SJCRH30 (cell line): ENCODE results near the gene GOLGA6A. TPM values are rescaled to one million over a fixed set of nuclear protein-coding genes. Genes with fewer than 3 reads are reported as not detected.

Source experiments
- DNase-seq, 2 experiments: peaks; one replicate each; pipeline ENCODE4 v3.0.0-alpha.2; 2015 to 2020
- H3K27ac ChIP-seq: fragments of 250-450 bp; sonication (Bioruptor Pico); 2 replicates; pipeline ENCODE4 v1.5.1; 2020; ENCODE audit warnings: mild to moderate bottlenecking, moderate library complexity
- H3K27me3 ChIP-seq: fragments of 250-450 bp; sonication (Bioruptor Pico); 2 replicates; pipeline ENCODE4 v1.5.1; 2020; ENCODE audit warnings: mild to moderate bottlenecking, moderate library complexity
- H3K36me3 ChIP-seq: fragments of 250-450 bp; sonication (Bioruptor Pico); 2 replicates; pipeline ENCODE4 v1.5.1; 2020; ENCODE audit warnings: mild to moderate bottlenecking, moderate library complexity
- H3K4me1 ChIP-seq: fragments of 250-450 bp; sonication (Bioruptor Pico); 2 replicates; pipeline ENCODE4 v1.5.1; 2020; ENCODE audit warnings: mild to moderate bottlenecking, moderate library complexity
- H3K4me3 ChIP-seq: fragments of 250-450 bp; sonication (Bioruptor Pico); 2 replicates; pipeline ENCODE4 v1.5.1; 2020; ENCODE audit warnings: mild to moderate bottlenecking, moderate library complexity
- H3K9me3 ChIP-seq: fragments of 250-450 bp; sonication (Bioruptor Pico); replicated peaks from 2 replicates; pipeline ENCODE4 v1.5.1; 2020; ENCODE audit warnings: mild to moderate bottlenecking, moderate library complexity
- total RNA-seq: library from RNA; depleted of rRNA; stranded (reverse); fragments of >200 nt; shearing (Covaris generic); gene quantifications from 2 replicates; pipeline ENCODE4 v1.2.3, GENCODE V29; 2014

Gene GOLGA6A
- total RNA-seq, 1 experiment from 2014 or later, result not detected

- no peak overlapping the region for H3K4me3 ChIP-seq
- no peaks in the 10 kb centered on the region for H3K9me3 ChIP-seq
- no peak overlapping the region for H3K27ac ChIP-seq
- no peaks in the 10 kb centered on the region for H3K36me3 ChIP-seq
- no peak for DNase-seq
- peaks cover 4% of the 10 kb centered on the region; the same call in 1 of the 2 replicates for H3K4me1 ChIP-seq
- 0 out of 2 replicates have a peak, but pooled peaks cover 4% of the 10 kb centered on the region for H3K27me3 ChIP-seq
These were observed 31.7 kb downstream of the GOLGA6A start for GRCh38 chr15:74050556-74051234.

DNA sequence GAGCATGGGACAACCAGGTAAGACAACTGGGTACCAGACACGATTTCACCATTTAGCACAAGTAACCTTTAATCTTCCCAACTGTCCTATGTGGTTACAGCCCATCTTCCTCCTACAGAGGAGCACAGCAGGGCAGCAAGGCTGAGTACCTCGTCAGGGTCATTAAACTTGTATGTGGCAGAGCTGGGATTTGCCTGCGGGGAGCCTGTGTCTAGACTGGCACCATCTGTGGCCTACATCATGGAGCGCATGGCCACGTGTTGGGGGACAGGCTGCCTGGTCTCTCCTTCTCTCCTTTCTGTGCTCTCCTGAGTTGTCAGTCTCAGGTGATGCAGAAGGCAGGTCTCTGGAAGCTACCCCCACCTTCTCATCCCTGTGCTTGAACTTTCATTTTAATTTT is 32.2 kb downstream of the GOLGA6A start:
- Histone ChIP-seq H3K4me1 (peaks cover 4% of the 10 kb centered on the region; the same call in 1 of the 2 replicates), H3K27me3 (0 out of 2 replicates have a peak, but pooled peaks cover 4% of the 10 kb centered on the region), H3K36me3 (no peaks in the 10 kb centered on the region), H3K27ac (no peak overlapping the region), H3K4me3 (no peak overlapping the region), H3K9me3 (no peaks in the 10 kb centered on the region)
- no peak for DNase-seq

DNA sequence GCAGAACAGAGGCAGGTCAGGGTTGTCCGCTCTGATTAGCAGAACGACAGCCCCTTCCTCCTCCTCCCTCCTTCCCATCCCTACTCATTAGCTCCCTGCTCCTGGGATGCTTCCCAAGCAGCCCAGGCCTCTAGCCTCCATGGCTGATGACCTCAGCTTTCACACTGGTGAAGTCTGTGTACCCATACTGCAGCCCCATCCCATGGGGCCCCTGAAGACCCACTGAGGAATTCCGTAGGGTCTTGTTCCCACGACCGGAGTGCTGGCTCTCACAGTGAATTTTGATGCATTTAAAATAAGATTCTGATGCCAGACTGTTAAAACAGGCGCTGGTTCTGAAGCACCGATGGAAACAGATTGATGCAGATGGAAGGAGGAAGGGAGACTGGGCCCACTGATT is 36.1 kb downstream of the GOLGA6A start:
- Histone ChIP-seq H3K4me3 (no peak overlapping the region), H3K4me1 (peaks cover 7% of the 10 kb centered on the region), H3K27ac (no peak overlapping the region), H3K27me3 (0 out of 2 replicates have a peak, but pooled peaks cover 4% of the 10 kb centered on the region), H3K36me3 (no peaks in the 10 kb centered on the region), H3K9me3 (no peaks in the 10 kb centered on the region)
- DNase-seq, result no peak

- no peaks in the 10 kb centered on the region for H3K36me3 ChIP-seq
- no peak overlapping the region for H3K4me3 ChIP-seq
- H3K9me3 ChIP-seq, result no peaks in the 10 kb centered on the region
- peaks cover 12% of the 10 kb centered on the region for H3K4me1 ChIP-seq
- no peak overlapping the region for H3K27ac ChIP-seq
- 0 out of 2 replicates have a peak, but pooled peaks cover 4% of the 10 kb centered on the region for H3K27me3 ChIP-seq
- DNase-seq, result no peak
These were observed 36.6 kb downstream of the GOLGA6A start for GRCh38 chr15:74045636-74046274.

- H3K4me3 ChIP-seq, result no peak overlapping the region
- no peaks in the 10 kb centered on the region for H3K9me3 ChIP-seq
- H3K4me1 ChIP-seq, result peaks cover 16% of the 10 kb centered on the region
- 0 out of 2 replicates have a peak, but pooled peaks cover under 1% of the 10 kb centered on the region for H3K27me3 ChIP-seq
- no peaks in the 10 kb centered on the region for H3K36me3 ChIP-seq
- DNase-seq, result no peak
- no peak overlapping the region for H3K27ac ChIP-seq
These were observed 37.2 kb downstream of the GOLGA6A start for GRCh38 chr15:74045184-74045583.

DNA sequence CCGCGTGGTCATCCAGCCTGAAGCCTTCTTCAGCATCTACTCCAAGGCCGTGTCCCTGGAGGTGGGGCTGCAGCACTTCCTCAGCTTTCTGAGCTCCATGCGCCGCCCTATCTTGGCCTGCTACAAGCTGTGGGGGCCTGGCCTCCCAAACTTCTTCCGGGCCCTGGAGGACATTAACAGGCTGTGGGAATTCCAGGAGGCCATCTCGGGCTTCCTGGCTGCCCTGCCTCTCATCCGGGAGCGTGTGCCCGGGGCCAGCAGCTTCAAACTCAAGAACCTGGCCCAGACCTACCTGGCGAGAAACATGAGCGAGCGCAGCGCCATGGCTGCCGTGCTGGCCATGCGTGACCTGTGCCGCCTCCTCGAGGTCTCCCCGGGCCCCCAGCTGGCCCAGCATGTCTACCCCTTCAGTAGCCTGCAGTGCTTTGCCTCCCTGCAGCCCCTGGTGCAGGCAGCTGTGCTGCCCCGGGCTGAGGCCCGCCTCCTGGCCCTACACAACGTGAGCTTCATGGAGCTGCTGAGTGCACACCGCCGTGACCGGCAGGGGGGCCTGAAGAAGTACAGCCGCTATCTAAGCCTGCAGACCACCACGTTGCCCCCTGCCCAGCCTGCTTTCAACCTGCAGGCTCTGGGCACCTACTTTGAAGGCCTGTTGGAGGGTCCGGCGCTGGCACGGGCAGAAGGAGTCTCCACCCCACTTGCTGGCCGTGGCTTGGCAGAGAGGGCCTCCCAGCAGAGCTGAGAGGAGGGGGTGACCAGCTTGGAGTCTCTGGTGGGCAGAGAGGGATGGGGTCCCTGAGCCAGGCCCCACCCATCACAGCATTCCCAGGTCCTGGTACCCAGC is 37.9 kb downstream of the GOLGA6A start:
- Histone ChIP-seq H3K9me3 (no peaks in the 10 kb centered on the region), H3K27me3 (no peaks in the 10 kb centered on the region), H3K4me3 (no peak overlapping the region), H3K4me1 (peaks cover 21% of the 10 kb centered on the region), H3K36me3 (no peaks in the 10 kb centered on the region), H3K27ac (no peak overlapping the region)
- DNase-seq, result no peak

DNA sequence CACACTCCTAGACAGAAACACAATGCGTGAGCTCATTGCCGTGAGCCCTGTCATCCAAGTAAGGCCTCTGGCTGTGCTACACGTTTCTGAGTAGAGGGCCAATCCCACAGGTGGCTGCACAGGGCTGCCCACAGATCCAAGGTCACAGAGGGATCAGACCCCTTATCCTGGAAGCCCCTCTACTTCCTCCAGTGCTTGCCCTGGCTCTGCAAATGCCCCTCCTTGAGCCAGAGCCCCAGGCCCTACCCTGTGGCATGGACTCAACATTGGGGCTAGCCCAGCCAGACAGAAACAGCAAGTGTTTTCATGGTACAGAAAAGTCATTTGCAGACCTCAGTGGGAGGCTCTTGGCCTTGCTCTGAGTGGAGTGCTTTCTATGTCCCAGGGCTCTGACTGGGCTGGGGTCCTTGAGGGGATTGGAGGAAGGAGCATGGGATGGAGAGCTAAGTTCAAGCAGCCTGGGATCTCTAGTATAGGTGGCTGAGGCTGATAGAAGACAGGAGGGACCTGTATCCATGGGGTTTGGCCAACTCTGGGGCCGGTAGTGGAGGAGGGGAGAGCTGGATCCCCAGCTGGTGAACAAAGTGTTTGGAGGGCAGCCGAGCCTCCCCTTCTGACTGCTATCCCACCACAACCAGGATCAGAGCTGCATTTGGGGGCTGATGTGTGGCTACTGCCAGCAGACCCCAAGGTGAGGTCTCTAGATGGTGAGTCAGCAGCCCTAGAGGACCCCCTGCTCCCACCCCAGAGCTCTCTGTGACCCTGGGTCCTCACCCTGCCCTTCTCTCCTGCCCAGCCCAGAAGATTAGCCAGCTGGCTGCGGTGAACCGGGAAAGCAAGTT is 38.7 kb downstream of the GOLGA6A start:
- no peak overlapping the region for H3K4me3 ChIP-seq
- H3K4me1 ChIP-seq, result peaks cover 21% of the 10 kb centered on the region
- no peak for DNase-seq
- H3K27me3 ChIP-seq, result no peaks in the 10 kb centered on the region
- no peak overlapping the region for H3K27ac ChIP-seq
- no peaks in the 10 kb centered on the region for H3K9me3 ChIP-seq
- H3K36me3 ChIP-seq, result no peaks in the 10 kb centered on the region

- Histone ChIP-seq H3K27ac (no peak overlapping the region), H3K4me1 (peaks cover 21% of the 10 kb centered on the region)
- DNase-seq, result no peak
These were observed 39.5 kb downstream of the GOLGA6A start for GRCh38 chr15:74042603-74043424.

GRCh38 chr15:74041777-74042435 is 40.4 kb downstream of the GOLGA6A start:
- no peak for DNase-seq
- H3K36me3 ChIP-seq, result no peaks in the 10 kb centered on the region
- H3K9me3 ChIP-seq, result no peaks in the 10 kb centered on the region
- peaks cover 27% of the 10 kb centered on the region for H3K4me1 ChIP-seq
- no peaks in the 10 kb centered on the region for H3K27me3 ChIP-seq
- no peak overlapping the region for H3K4me3 ChIP-seq
- no peak overlapping the region; the same call in 1 of the 2 replicates for H3K27ac ChIP-seq

More at GRCh38 chr15:74042603-74043424, 39.5 kb downstream of the GOLGA6A start:
- Histone ChIP-seq H3K4me3 (no peak overlapping the region), H3K27me3 (no peaks in the 10 kb centered on the region), H3K36me3 (no peaks in the 10 kb centered on the region), H3K9me3 (no peaks in the 10 kb centered on the region)

DNA sequence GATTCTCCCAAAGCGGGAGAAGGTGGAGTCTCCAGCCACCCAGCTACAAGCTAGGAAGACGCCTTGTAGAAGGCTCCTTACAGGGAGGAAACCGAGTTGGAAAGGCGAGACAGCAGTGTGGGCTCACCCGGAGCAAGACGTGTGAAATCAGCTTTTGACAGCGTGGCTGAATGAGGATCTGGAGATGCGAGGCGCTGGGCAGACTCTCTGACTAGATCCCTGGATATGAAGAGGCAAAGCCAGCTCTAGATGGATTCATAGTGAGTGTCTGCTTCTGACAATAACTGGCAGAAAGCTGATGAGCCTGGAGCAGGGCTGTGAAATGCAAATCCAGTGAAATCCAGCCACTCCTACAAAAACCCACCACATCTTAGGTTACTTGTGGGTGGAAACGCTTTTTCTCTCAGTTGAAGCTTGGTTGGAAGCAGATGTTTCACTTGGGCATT is 41.0 kb downstream of the GOLGA6A start:
- peak overlapping the region; percentile 58 for H3K27ac ChIP-seq
- no peaks in the 10 kb centered on the region for H3K9me3 ChIP-seq
- DNase-seq, result peak in 1 of 2 experiments; percentile 46
- H3K36me3 ChIP-seq, result no peaks in the 10 kb centered on the region
- H3K4me1 ChIP-seq, result peaks cover 27% of the 10 kb centered on the region
- no peaks in the 10 kb centered on the region for H3K27me3 ChIP-seq
- no peak overlapping the region for H3K4me3 ChIP-seq

DNA sequence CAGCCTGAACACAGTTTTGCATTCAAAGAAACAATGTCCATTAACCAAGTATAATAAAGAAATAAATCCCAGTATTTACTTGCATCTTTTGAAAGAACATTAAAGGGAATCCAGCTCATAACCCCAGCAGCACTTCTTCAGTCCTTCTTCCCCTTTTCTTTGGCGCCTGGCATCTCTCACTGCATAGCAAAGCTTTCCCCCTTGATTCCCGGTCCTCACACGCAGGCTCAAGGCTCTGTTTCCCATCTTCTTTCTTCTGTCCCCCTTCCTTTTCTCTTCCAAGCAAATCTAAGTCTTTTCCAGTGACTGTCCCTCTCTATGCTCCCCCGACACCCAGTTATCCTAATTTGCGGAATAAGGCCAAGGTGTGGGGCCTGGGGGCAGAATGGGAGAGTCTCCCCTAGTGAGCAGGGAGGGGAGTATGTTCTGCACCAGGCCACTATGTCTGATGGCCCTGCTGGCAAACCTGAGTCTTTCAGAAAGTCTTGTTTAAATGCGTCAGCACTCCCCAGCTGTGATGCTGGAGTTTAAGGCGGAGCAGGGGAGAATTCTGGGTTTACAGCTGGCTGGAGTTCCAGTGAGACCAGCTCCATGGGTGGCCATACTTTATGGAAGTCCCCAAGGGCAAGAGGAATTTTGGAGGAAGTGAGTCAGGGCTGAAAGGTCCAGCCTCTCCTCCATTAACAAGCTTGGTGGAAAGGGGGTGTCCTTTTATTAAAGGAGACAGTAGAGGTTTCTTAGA is 42.1 kb downstream of the GOLGA6A start:
- peak; percentile 85 to 87 for DNase-seq
- H3K36me3 ChIP-seq, result no peaks in the 10 kb centered on the region
- no peaks in the 10 kb centered on the region for H3K27me3 ChIP-seq
- peak overlapping the region; percentile 58 for H3K27ac ChIP-seq
- H3K4me3 ChIP-seq, result no peak overlapping the region
- peaks cover 27% of the 10 kb centered on the region for H3K4me1 ChIP-seq
- no peaks in the 10 kb centered on the region for H3K9me3 ChIP-seq

DNA sequence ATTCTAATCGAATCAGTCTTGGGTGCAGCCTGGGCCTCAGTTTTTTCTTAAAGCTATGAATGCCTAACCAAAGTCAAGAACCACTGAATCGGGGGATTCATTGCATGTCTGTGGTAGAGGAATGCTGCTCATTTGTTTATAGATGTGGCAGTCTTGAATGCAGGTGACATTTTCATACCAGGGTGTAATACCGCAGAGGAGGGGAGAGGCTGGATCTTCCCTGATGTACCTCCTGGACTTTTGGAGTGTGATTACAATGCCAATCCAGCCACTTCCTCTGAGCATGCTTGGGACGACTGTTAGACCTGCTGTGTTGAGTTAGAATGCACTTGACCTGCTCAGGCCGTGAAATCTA is 42.7 kb downstream of the GOLGA6A start:
- Histone ChIP-seq H3K36me3 (peaks cover 2% of the 10 kb centered on the region; the same call in 1 of the 2 replicates), H3K27me3 (no peaks in the 10 kb centered on the region), H3K9me3 (no peaks in the 10 kb centered on the region), H3K4me1 (peaks cover 29% of the 10 kb centered on the region), H3K27ac (no peak overlapping the region), H3K4me3 (no peak overlapping the region)
- no peak for DNase-seq
